Measurements from ENCODE around the gene CSMD2. TPM values are rescaled to one million over a fixed set of nuclear protein-coding genes. Genes with fewer than 3 reads are reported as not detected.

Gene CSMD2
- total RNA-seq, 4 donors from 2014 or later: 0.16 to 1.00 (median 0.27) TPM; not detected in 1

- H3K27ac ChIP-seq: no peak overlapping the region
- no peaks in the 10 kb centered on the region for H3K36me3 ChIP-seq
- H3K4me1 ChIP-seq: no peaks in the 10 kb centered on the region
- H3K27me3 ChIP-seq: no peaks in the 10 kb centered on the region
- WGBS, 2 donors (ENCODE audit: low coverage in 1 of 2): 90 to 94% methylated on average over 2 of the region's 2 CpGs
- no peak overlapping the region for H3K4me3 ChIP-seq
- no peak for TF ChIP-seq POLR2AphosphoS5 (IDR thresholded peaks at IDR 0.05)
- no peak for TF ChIP-seq POLR2A (IDR thresholded peaks at IDR 0.05)
- no peak for TF ChIP-seq CTCF (IDR thresholded peaks at IDR 0.05)
- no peak for TF ChIP-seq EP300 (IDR thresholded peaks at IDR 0.05; ENCODE audit: low read depth)
- H3K9me3 ChIP-seq: no peaks in the 10 kb centered on the region
- intact Hi-C loops (cut with DNase I; ENCODE audit: low total_unique reads): no loop called here
- in situ Hi-C loops (cut with MboI; ENCODE audit: low pct_ligation_motif_present in 1 of 4, low pct_unique_long_range_greater_than_20kb in 1 of 4, low sequenced_read_pairs in 3 of 4): no loop called here
- DNase-seq: no peak
Measured at GRCh38 chr1:34065498-34065897, 99.5 kb downstream of the CSMD2 start.

- H3K4me1 ChIP-seq: no peaks in the 10 kb centered on the region
- no peak for TF ChIP-seq POLR2AphosphoS5 (IDR thresholded peaks at IDR 0.05)
- TF ChIP-seq CTCF (IDR thresholded peaks at IDR 0.05): no peak
- TF ChIP-seq EP300 (IDR thresholded peaks at IDR 0.05; ENCODE audit: low read depth): no peak
- TF ChIP-seq POLR2A (IDR thresholded peaks at IDR 0.05): no peak
- WGBS, 2 donors (ENCODE audit: low coverage in 1 of 2): 67% methylated on average over 10 of the region's 10 CpGs; no CpG with 5 or more reads in 1 of the 2 donors
- H3K4me3 ChIP-seq: no peak overlapping the region
- DNase-seq: no peak
- H3K36me3 ChIP-seq: no peaks in the 10 kb centered on the region
- H3K9me3 ChIP-seq: no peaks in the 10 kb centered on the region
- intact Hi-C loops (cut with DNase I; ENCODE audit: low total_unique reads) (no loop called here), in situ Hi-C loops (cut with MboI; ENCODE audit: low pct_ligation_motif_present in 1 of 4, low pct_unique_long_range_greater_than_20kb in 1 of 4, low sequenced_read_pairs in 3 of 4) (no loop called here)
- no peak overlapping the region for H3K27ac ChIP-seq
- no peaks in the 10 kb centered on the region for H3K27me3 ChIP-seq
Measured at GRCh38 chr1:34060901-34061415, 104.1 kb downstream of the CSMD2 start.

- Histone ChIP-seq H3K9me3 (no peaks in the 10 kb centered on the region), H3K27ac (no peak overlapping the region), H3K4me3 (no peak overlapping the region), H3K36me3 (no peaks in the 10 kb centered on the region), H3K4me1 (no peaks in the 10 kb centered on the region), H3K27me3 (no peaks in the 10 kb centered on the region)
- intact Hi-C loops (cut with DNase I; ENCODE audit: low total_unique reads) (no loop called here), in situ Hi-C loops (cut with MboI; ENCODE audit: low pct_ligation_motif_present in 1 of 4, low pct_unique_long_range_greater_than_20kb in 1 of 4, low sequenced_read_pairs in 3 of 4) (no loop called here)
- TF ChIP-seq POLR2A (IDR thresholded peaks at IDR 0.05) (no peak), POLR2AphosphoS5 (IDR thresholded peaks at IDR 0.05) (no peak), EP300 (IDR thresholded peaks at IDR 0.05; ENCODE audit: low read depth) (no peak), CTCF (IDR thresholded peaks at IDR 0.05) (no peak)
- DNase-seq: no peak
- 88 to 92% methylated on average over 5 of the region's 5 CpGs for WGBS, 2 donors (ENCODE audit: low coverage in 1 of 2)
Measured at GRCh38 chr1:34060187-34060730, 104.8 kb downstream of the CSMD2 start.

DNA sequence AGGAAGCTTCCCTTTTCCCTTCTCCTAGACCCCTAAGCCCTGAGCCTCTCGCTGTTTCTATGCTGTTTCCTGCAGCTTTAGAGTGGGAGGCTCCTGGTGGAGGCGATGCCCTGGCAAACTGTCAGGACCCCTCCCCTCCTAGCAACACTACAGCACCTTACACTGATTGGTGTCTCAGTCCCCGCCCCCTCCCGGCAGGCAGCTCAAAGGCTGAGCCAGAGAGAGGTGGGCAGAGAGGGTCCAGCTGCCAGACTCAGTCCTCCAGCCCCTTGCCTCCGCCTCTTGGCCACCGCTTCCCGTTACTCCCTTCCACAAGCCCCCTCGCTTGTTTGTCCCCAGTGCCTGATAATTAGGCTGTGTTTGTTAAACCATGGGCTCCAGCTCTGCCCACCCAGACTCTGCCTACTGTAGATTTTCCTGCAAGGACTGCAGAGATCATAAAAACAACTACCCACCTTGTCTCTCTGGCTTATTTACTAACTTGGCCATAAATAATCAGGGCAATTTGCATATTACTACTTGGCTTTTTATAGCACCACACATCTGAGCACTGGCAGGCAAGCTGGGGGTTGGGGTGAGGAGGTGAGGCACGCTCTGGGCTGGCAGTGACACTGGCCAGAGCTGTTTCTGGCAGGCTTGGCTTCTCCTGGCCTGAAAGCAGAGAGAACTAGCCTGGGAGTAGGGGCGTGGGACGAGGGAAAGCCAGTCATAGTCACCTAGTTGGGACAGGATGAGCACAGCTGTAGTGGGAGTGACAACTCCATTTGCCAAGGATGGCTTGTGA lies 107.5 kb downstream of the CSMD2 start:
- DNase-seq: no peak
- in situ Hi-C loops (cut with MboI; ENCODE audit: low pct_ligation_motif_present in 1 of 4, low pct_unique_long_range_greater_than_20kb in 1 of 4, low sequenced_read_pairs in 3 of 4) (no loop called here), intact Hi-C loops (cut with DNase I; ENCODE audit: low total_unique reads) (no loop called here)
- peak in 1 of 3 donors; percentile 54 for TF ChIP-seq POLR2AphosphoS5 (IDR thresholded peaks at IDR 0.05)
- no peak for TF ChIP-seq EP300 (IDR thresholded peaks at IDR 0.05; ENCODE audit: low read depth)
- Histone ChIP-seq H3K4me1 (no peaks in the 10 kb centered on the region), H3K27me3 (no peaks in the 10 kb centered on the region), H3K36me3 (no peaks in the 10 kb centered on the region), H3K4me3 (no peak overlapping the region), H3K27ac (no peak overlapping the region), H3K9me3 (no peaks in the 10 kb centered on the region)
- 20 to 22% methylated on average over 2 to 9 of the region's 11 CpGs for WGBS, 2 donors (ENCODE audit: low coverage in 1 of 2)

All from transverse colon (tissue), 4 donors.